Osteoblast (primary cell): ENCODE results near the gene SMIM5. TPM values are rescaled to one million over a fixed set of nuclear protein-coding genes. Genes with fewer than 3 reads are reported as not detected.

Source experiments
- DNase-seq: peaks from one replicate; pipeline ENCODE4 v3.0.0; 2011; ENCODE audit warnings: low spot score, mixed read lengths; ENCODE audit not compliant: insufficient read length; ENCODE audit errors: missing footprints
- H2AFZ ChIP-seq: 2 replicates; pipeline ENCODE4 v1.6.0; 2011; ENCODE audit warnings: mild to moderate bottlenecking, low read length
- H3K27ac ChIP-seq: 2 replicates; pipeline ENCODE4 v1.5.1; 2011; ENCODE audit warnings: mild to moderate bottlenecking, low read depth, low read length, moderate library complexity
- H3K27me3 ChIP-seq: 2 replicates; pipeline ENCODE4 v1.6.0; 2012; ENCODE audit warnings: mild to moderate bottlenecking, control low read depth, inconsistent platforms, low read length, moderate library complexity; ENCODE audit not compliant: insufficient read depth
- H3K36me3 ChIP-seq: 2 replicates; pipeline ENCODE4 v1.5.1; 2011; ENCODE audit warnings: mild to moderate bottlenecking, low read length, control low read depth, moderate library complexity; ENCODE audit not compliant: insufficient read depth
- H3K4me1 ChIP-seq: 2 replicates; pipeline ENCODE4 v1.5.1; 2011; ENCODE audit warnings: mild to moderate bottlenecking, low read length, control low read depth, moderate library complexity; ENCODE audit not compliant: insufficient read depth
- H3K4me2 ChIP-seq: 2 replicates; pipeline ENCODE4 v1.6.0; 2011; ENCODE audit warnings: mild to moderate bottlenecking, low read length; ENCODE audit not compliant: insufficient read depth
- H3K4me3 ChIP-seq: fragments of 200-600 bp; sonication (generic); 3 replicates; pipeline ENCODE4 v1.5.1; 2012; ENCODE audit warnings: mild to moderate bottlenecking, low read length, inconsistent platforms; ENCODE audit not compliant: insufficient read depth
- H3K79me2 ChIP-seq: 2 replicates; pipeline ENCODE4 v1.6.0; 2012; ENCODE audit warnings: mild to moderate bottlenecking, low read length, control low read depth, inconsistent platforms; ENCODE audit not compliant: insufficient read depth
- H3K9me3 ChIP-seq: 2 replicates; pipeline ENCODE4 v1.5.1; 2011; ENCODE audit warnings: low read depth, low read length, control low read depth
- H4K20me1 ChIP-seq: 2 replicates; pipeline ENCODE4 v1.6.0; 2012; ENCODE audit warnings: mild to moderate bottlenecking, low read length, control low read depth; ENCODE audit not compliant: insufficient read depth
- total RNA-seq: library from RNA; depleted of rRNA; stranded (reverse); fragments of >200 nt; gene quantifications from 2 replicates; pipeline ENCODE4 v1.2.3, GENCODE V29; 2012
- TF ChIP-seq, protein P1 (sequence below): IDR thresholded peaks from 2 replicates; pipeline ENCODE4 v1.5.1; 2011; ENCODE audit warnings: mild to moderate bottlenecking, low read depth, low read length, moderate library complexity; ENCODE audit errors: extremely low read depth

SMIM5 gene
- total RNA-seq, 1 donor, result not detected

DNA sequence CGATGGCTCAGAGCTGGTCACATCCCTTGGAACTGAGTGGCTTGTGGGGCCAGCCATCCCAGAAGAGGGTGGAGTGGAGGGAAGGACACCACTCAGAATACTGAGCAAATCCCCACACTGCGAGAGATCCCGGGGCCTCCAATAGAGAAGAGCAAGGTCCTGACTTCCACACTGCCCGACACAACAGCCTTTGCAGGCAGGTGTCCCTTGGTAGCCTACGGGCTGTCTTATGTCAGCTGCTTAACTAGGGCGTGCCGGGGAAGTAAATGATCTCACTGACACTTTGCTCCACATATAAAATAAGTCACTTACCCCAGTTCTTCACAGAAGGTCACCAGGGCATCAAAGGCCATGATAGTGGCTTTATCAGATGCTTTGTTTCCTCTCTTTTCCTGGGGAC lies 17.6 kb downstream of the SMIM5 start:
- H3K9me3 ChIP-seq, result no peaks in the 10 kb centered on the region
- H3K4me1 ChIP-seq, result no peaks in the 10 kb centered on the region
- TF ChIP-seq, protein P1, sequence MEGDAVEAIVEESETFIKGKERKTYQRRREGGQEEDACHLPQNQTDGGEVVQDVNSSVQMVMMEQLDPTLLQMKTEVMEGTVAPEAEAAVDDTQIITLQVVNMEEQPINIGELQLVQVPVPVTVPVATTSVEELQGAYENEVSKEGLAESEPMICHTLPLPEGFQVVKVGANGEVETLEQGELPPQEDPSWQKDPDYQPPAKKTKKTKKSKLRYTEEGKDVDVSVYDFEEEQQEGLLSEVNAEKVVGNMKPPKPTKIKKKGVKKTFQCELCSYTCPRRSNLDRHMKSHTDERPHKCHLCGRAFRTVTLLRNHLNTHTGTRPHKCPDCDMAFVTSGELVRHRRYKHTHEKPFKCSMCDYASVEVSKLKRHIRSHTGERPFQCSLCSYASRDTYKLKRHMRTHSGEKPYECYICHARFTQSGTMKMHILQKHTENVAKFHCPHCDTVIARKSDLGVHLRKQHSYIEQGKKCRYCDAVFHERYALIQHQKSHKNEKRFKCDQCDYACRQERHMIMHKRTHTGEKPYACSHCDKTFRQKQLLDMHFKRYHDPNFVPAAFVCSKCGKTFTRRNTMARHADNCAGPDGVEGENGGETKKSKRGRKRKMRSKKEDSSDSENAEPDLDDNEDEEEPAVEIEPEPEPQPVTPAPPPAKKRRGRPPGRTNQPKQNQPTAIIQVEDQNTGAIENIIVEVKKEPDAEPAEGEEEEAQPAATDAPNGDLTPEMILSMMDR, result no peak
- no peak overlapping the region for H2AFZ ChIP-seq
- no peak overlapping the region for H3K4me3 ChIP-seq
- H3K36me3 ChIP-seq, result peaks cover 27% of the 10 kb centered on the region
- DNase-seq, result no peak
- no peaks in the 10 kb centered on the region for H3K27me3 ChIP-seq
- no peak overlapping the region for H3K4me2 ChIP-seq
- H4K20me1 ChIP-seq, result no peaks in the 10 kb centered on the region
- no peaks in the 10 kb centered on the region for H3K79me2 ChIP-seq
- H3K27ac ChIP-seq, result no peak overlapping the region

DNA sequence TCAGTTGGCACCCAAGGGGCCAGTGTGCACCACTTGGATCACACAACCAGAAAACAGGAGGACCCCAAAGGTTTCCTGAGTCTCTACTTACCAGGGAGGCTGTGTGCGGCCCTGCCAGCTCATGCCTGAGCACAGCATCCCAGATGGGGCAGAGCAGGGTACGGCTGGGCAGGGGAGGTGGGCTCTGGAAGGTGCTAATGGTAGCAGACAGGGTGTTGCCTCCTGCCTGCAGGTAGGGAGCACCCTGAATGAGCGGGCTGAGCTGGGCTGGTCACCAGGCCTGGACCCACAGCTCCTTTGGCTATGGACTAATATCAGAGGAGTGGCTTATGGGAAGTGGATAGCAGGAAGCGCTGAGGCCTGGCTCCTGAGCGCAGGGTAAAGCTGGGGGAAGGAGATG lies 19.1 kb downstream of the SMIM5 start:
- Histone ChIP-seq H3K4me3 (no peak overlapping the region), H3K79me2 (no peaks in the 10 kb centered on the region), H2AFZ (no peak overlapping the region), H3K4me1 (no peaks in the 10 kb centered on the region), H3K27me3 (no peaks in the 10 kb centered on the region), H3K4me2 (no peak overlapping the region), H3K27ac (no peak overlapping the region), H3K36me3 (peaks cover 33% of the 10 kb centered on the region), H3K9me3 (no peaks in the 10 kb centered on the region), H4K20me1 (no peaks in the 10 kb centered on the region)
- no peak for DNase-seq
- TF ChIP-seq, protein P1, result no peak

DNA sequence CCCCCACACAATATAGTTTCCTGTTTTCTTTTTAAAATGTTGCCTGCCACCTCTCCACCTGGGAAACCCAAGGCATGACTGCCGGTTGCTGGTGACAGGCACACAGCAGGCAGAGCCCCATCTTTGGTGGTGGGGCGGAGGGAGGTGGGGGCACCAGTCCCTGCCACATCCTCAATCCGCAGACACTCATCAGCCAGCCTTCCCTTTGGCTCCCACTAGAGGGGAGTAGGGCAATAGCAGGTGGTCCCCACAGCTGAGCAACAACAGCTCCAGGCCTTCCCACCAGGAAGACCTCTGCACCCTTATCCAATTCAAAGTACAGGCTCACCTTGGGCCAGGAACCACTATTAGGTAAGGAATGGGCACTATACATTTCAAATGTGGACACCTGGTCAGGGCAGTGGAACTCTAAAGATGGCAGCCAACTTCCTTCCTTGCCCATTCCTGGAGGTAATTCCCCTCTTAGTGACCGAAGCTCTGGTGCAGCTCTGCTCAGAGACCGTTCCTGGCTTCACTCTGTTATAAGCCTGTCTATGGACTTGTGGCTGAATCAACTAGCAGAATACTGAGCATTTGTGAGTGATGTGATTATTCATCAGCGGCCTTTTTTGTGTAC lies 19.8 kb downstream of the SMIM5 start:
- Histone ChIP-seq H3K36me3 (peaks cover 35% of the 10 kb centered on the region), H3K27ac (no peak overlapping the region), H3K9me3 (no peaks in the 10 kb centered on the region), H4K20me1 (no peaks in the 10 kb centered on the region), H3K4me3 (no peak overlapping the region), H3K27me3 (no peaks in the 10 kb centered on the region), H3K79me2 (no peaks in the 10 kb centered on the region), H3K4me2 (no peak overlapping the region), H2AFZ (no peak overlapping the region), H3K4me1 (no peaks in the 10 kb centered on the region)
- peak; percentile 87 for DNase-seq
- TF ChIP-seq, protein P1, result peak; percentile 71

DNA sequence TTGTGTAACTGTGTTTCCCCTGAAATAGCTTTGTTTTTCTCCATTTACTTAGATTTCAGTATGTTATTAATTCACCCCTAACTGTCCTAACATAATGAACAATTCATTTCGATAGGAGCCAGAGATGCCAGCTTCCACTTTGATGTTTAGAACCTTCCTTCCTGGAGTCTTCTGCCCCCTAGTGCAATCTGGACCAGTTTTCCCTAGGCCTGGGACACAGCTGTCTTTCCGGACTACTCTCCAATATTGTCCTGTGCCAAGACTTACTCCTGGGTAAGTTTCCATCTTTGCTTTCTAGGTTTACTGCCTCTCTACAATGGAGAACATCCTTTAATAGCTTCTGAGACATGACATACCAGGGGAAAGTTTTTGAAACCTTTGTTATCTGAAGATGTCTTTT lies 20.9 kb downstream of the SMIM5 start:
- Histone ChIP-seq H3K27me3 (no peaks in the 10 kb centered on the region), H3K9me3 (no peaks in the 10 kb centered on the region), H3K27ac (no peak overlapping the region), H3K36me3 (peaks cover 37% of the 10 kb centered on the region), H2AFZ (no peak overlapping the region), H3K4me1 (no peaks in the 10 kb centered on the region), H3K4me2 (no peak overlapping the region), H3K79me2 (no peaks in the 10 kb centered on the region), H3K4me3 (no peak overlapping the region), H4K20me1 (no peaks in the 10 kb centered on the region)
- TF ChIP-seq, protein P1, result peak; percentile 28
- DNase-seq, result no peak
